HFF-Myc (cell line): ENCODE measurements around the gene EML1.

Experiments used
- DNase-seq: peaks from one replicate; pipeline ENCODE4 v3.0.0-alpha.2; 2011; ENCODE audit warnings: low read depth; ENCODE audit errors: extremely low read depth
- H3K4me3 ChIP-seq: replicated peaks from 2 replicates; pipeline ENCODE4 v1.5.1; 2011; ENCODE audit warnings: low read depth, mild to moderate bottlenecking, control low read depth, low read length
- CTCF ChIP-seq: IDR thresholded peaks from 2 replicates; pipeline ENCODE4 v1.5.1; 2012; ENCODE audit warnings: mild to moderate bottlenecking, low read depth, low read length, control low read depth; ENCODE audit errors: missing control alignments

Gene EML1

GRCh38 chr14:99768381-99768780 is 24.8 kb upstream of the EML1 start:
- no peak for DNase-seq
- no peak overlapping the region for H3K4me3 ChIP-seq
- TF ChIP-seq CTCF = no peak

GRCh38 chr14:99769123-99769522 is 24.1 kb upstream of the EML1 start:
- H3K4me3 ChIP-seq = no peak overlapping the region
- TF ChIP-seq CTCF = no peak
- DNase-seq = no peak

GRCh38 chr14:99769799-99770198 is 23.4 kb upstream of the EML1 start:
- DNase-seq = no peak
- TF ChIP-seq CTCF = no peak
- no peak overlapping the region for H3K4me3 ChIP-seq

- TF ChIP-seq CTCF = no peak
- H3K4me3 ChIP-seq = no peak overlapping the region
- DNase-seq = no peak
These were observed 20.6 kb upstream of the EML1 start for GRCh38 chr14:99772371-99773283.

- TF ChIP-seq CTCF = no peak
- no peak overlapping the region for H3K4me3 ChIP-seq
- DNase-seq = no peak
These were observed 19.4 kb upstream of the EML1 start for GRCh38 chr14:99773521-99774497.

- no peak for DNase-seq
- TF ChIP-seq CTCF = no peak
- no peak overlapping the region for H3K4me3 ChIP-seq
These were observed 18.5 kb upstream of the EML1 start for GRCh38 chr14:99774556-99775307.
